ENCODE results near the gene GRIA2.

GRIA2 gene

DNA sequence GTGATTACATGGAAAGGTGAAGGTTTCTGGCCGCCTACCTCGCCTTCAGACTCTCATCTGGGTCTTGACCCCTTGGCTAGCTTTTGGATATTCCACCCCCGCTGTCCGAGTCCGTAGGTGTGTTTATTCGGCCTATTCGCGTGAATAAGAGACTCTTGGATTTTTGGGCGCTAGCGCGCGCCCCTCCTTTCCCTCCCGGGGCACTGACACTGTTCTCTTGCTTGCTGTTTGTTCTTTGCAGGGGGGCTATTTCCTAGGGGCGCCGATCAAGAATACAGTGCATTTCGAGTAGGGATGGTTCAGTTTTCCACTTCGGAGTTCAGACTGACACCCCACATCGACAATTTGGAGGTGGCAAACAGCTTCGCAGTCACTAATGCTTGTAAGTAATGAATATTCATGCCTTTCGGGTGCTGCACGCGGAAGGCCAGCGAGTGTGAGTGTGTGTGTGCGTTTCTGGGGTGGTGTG lies 932 bp downstream of the GRIA2 start:
- H3K36me3 ChIP-seq (replicated peaks; ENCODE audit: insufficient read depth, low read length) = no peaks in the 10 kb centered on the region
- H3K9ac ChIP-seq (ENCODE audit: low read length) = no peak overlapping the region
- no peak overlapping the region for H3K4me2 ChIP-seq (ENCODE audit: low read depth, low read length)
- no peak overlapping the region for H3K27ac ChIP-seq (ENCODE audit: low read length)
- H3K9me2 ChIP-seq (replicated peaks; ENCODE audit: insufficient read depth, low read length) = no peaks in the 10 kb centered on the region
- H3F3A ChIP-seq (ENCODE audit: insufficient read depth, low read length) = no peaks in the 10 kb centered on the region
- H4K20me1 ChIP-seq (ENCODE audit: insufficient read depth, low read length) = no peaks in the 10 kb centered on the region
- H3K9me3 ChIP-seq (replicated peaks; ENCODE audit: insufficient read depth, low read length) = no peaks in the 10 kb centered on the region
- H2AFZ ChIP-seq (ENCODE audit: low read length) = no peak overlapping the region
- H3K27me3 ChIP-seq (replicated peaks; ENCODE audit: insufficient read depth, low read length) = no peaks in the 10 kb centered on the region
- H3K79me2 ChIP-seq (ENCODE audit: low read length) = no peaks in the 10 kb centered on the region
- no peaks in the 10 kb centered on the region for H3K4me1 ChIP-seq (ENCODE audit: low read length)
- DNase-seq = no peak
- TF ChIP-seq, protein P1, sequence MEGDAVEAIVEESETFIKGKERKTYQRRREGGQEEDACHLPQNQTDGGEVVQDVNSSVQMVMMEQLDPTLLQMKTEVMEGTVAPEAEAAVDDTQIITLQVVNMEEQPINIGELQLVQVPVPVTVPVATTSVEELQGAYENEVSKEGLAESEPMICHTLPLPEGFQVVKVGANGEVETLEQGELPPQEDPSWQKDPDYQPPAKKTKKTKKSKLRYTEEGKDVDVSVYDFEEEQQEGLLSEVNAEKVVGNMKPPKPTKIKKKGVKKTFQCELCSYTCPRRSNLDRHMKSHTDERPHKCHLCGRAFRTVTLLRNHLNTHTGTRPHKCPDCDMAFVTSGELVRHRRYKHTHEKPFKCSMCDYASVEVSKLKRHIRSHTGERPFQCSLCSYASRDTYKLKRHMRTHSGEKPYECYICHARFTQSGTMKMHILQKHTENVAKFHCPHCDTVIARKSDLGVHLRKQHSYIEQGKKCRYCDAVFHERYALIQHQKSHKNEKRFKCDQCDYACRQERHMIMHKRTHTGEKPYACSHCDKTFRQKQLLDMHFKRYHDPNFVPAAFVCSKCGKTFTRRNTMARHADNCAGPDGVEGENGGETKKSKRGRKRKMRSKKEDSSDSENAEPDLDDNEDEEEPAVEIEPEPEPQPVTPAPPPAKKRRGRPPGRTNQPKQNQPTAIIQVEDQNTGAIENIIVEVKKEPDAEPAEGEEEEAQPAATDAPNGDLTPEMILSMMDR (IDR thresholded peaks at IDR 0.05; ENCODE audit: low read length) = no peak
- TF ChIP-seq EZH2 (optimal IDR thresholded peaks at IDR 0.05; ENCODE audit: low read depth, low read length) = no peak
- TF ChIP-seq EZH2phosphoT487 (IDR thresholded peaks at IDR 0.05; ENCODE audit: low read length) = no peak
- H3K4me3 ChIP-seq (ENCODE audit: low read length) = no peak overlapping the region

DNA sequence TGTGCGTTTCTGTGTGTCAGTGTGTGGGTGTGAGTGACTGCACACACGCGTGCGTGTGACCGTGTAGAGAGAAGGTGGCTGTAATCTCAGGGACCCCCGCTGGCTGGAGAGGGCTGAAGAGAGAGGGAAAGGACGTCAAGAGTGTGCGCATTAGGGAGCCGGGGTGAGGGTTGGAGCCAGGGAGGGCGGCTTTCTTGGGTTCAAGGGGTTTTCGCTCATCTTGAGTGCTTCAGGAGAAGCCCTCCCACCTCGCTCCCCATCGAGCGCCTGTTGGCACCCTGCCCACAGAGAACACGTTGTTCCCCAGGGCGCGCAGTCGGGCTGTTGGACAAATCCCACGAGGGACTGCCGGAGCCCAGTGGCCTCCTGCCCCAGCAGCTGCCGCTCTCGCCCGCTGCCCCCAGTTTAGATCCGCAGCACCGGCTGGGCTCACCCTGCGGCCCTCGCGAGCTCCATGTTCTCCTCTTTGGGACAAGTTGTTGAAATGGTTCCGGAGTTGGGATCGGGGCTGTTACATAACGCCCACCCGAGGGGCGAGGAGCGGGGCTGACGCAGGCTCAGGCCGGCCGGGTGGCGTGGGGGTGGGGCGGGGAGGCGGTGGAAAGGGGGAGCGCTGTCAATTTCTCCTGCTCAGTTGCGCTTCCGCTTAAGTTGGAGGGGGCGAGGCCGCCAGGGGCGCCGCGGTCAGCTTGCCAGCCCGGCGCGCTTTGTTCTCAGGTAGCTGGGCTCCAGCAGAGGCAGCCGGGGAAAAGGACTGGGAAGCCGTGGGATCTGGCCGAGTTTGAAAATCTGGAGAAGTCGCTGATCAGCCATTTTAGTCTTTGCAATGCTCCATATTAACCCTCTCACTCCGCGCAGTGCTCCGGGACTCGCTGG lies 1.6 kb downstream of the GRIA2 start:
- H3K9ac ChIP-seq (ENCODE audit: low read length) = no peak overlapping the region
- TF ChIP-seq EZH2phosphoT487 (IDR thresholded peaks at IDR 0.05; ENCODE audit: low read length) (no peak), EZH2 (optimal IDR thresholded peaks at IDR 0.05; ENCODE audit: low read depth, low read length) (no peak)
- TF ChIP-seq, protein P1 (IDR thresholded peaks at IDR 0.05; ENCODE audit: low read length) = no peak

DNA sequence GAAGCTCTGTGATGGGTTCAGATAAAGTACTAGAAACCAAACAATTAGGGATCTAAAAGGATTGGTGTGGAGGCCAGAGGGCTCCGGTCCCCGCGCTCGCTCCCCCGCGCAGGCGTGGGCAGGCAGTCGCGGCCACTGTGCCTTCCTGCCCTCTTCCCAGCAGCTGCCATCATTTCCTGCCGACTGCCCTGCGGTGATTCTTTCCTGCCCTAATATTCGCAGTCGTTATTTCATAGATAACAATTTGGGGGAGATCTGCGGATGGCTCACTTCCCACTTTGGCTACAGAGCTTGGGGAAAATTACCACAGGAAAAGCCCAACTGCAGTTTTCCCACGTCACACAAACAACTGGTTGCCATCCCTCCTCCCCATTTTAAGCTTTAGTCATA lies 2.2 kb downstream of the GRIA2 start:
- Histone ChIP-seq H3K9me3 (replicated peaks; ENCODE audit: insufficient read depth, low read length) (no peaks in the 10 kb centered on the region), H3K36me3 (replicated peaks; ENCODE audit: insufficient read depth, low read length) (no peaks in the 10 kb centered on the region), H3K4me1 (ENCODE audit: low read length) (no peaks in the 10 kb centered on the region), H3K9ac (ENCODE audit: low read length) (no peak overlapping the region), H3K4me2 (ENCODE audit: low read depth, low read length) (no peak overlapping the region), H4K20me1 (ENCODE audit: insufficient read depth, low read length) (no peaks in the 10 kb centered on the region; the same call in 1 of the 2 replicates), H3K4me3 (ENCODE audit: low read length) (no peak overlapping the region), H3K27me3 (replicated peaks; ENCODE audit: insufficient read depth, low read length) (no peaks in the 10 kb centered on the region), H3K79me2 (ENCODE audit: low read length) (no peaks in the 10 kb centered on the region), H2AFZ (ENCODE audit: low read length) (no peak overlapping the region), H3K27ac (ENCODE audit: low read length) (no peak overlapping the region), H3K9me2 (replicated peaks; ENCODE audit: insufficient read depth, low read length) (no peaks in the 10 kb centered on the region), H3F3A (ENCODE audit: insufficient read depth, low read length) (no peaks in the 10 kb centered on the region)
- TF ChIP-seq, protein P1 (IDR thresholded peaks at IDR 0.05; ENCODE audit: low read length) = no peak
- TF ChIP-seq EZH2phosphoT487 (IDR thresholded peaks at IDR 0.05; ENCODE audit: low read length) (no peak), EZH2 (optimal IDR thresholded peaks at IDR 0.05; ENCODE audit: low read depth, low read length) (no peak)
- DNase-seq = no peak

More for the DNA sequence above, 1.6 kb downstream of the GRIA2 start:
- Histone ChIP-seq H3K9me2 (replicated peaks; ENCODE audit: insufficient read depth, low read length) (no peaks in the 10 kb centered on the region), H4K20me1 (ENCODE audit: insufficient read depth, low read length) (no peaks in the 10 kb centered on the region), H3K4me3 (ENCODE audit: low read length) (no peak overlapping the region), H3K4me2 (ENCODE audit: low read depth, low read length) (no peak overlapping the region), H3F3A (ENCODE audit: insufficient read depth, low read length) (no peaks in the 10 kb centered on the region), H3K27me3 (replicated peaks; ENCODE audit: insufficient read depth, low read length) (no peaks in the 10 kb centered on the region), H3K27ac (ENCODE audit: low read length) (no peak overlapping the region), H3K36me3 (replicated peaks; ENCODE audit: insufficient read depth, low read length) (no peaks in the 10 kb centered on the region), H3K9me3 (replicated peaks; ENCODE audit: insufficient read depth, low read length) (no peaks in the 10 kb centered on the region), H3K79me2 (ENCODE audit: low read length) (no peaks in the 10 kb centered on the region), H3K4me1 (ENCODE audit: low read length) (no peaks in the 10 kb centered on the region), H2AFZ (ENCODE audit: low read length) (no peak overlapping the region)
- no peak for DNase-seq

Data from MM.1S (cell line).